Lung microvascular endothelial cell (primary cell): ENCODE measurements around the gene SHC2. TPM values are rescaled to one million over a fixed set of nuclear protein-coding genes. Genes with fewer than 3 reads are reported as not detected.
"Not testable (repeated sequence)": the region's sequence is repeated elsewhere in the genome, so short reads cannot be mapped to it uniquely, and the experiment has no call there.

Experiments
- DNase-seq, 2 donors: peaks; one replicate each; pipeline versions ENCODE4 v3.0.0 to v3.0.0-alpha.2; 2010; ENCODE audit warnings: low read depth in 2 of 2
- total RNA-seq: library from RNA; depleted of rRNA; stranded (reverse); fragments of >200 nt; gene quantifications from 2 replicates; pipeline ENCODE4 v1.2.1, GENCODE V29; 2014

The SHC2 gene
- total RNA-seq, 1 donor from 2014 or later: 28.4 TPM

DNA sequence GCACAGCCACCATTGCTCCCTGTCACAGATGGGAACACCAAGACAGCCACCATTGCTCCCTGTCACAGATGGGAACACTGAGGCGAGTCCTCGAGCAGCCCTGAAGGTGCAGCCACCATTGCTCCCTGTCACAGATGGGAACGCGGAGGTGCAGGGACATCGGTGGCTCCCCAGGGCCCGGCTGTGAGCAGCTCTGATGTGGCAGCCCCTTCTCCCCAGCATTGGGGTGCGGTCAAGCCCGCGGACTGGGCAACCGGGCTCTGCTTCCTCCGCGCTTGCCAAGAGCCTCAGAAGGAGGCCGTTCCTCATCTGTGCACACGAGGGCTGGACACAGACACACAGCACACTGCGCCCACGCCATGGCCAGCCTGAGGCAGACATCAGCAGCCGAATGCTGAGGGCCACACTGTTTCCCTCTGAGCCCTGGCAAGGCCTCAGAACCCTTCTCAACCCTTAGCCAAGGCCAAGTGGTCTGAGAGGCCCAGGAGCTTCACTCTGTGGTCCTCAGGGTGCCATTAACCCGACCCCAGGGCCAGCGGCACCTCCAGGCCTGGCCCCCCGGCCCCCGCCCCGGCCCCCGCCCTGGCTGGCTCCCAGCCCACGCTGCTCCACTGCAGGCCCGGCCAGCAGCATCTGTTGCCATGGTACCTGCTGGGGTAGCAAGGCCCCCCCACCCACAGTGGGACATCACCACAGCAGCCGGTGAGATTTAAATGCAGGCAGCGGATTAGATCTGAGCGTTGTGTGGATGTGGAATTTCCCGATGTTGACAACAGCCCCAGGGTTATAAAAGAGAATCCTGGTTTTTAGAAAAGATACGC, 70.2 kb downstream of the SHC2 start:
- no peak for DNase-seq

DNA sequence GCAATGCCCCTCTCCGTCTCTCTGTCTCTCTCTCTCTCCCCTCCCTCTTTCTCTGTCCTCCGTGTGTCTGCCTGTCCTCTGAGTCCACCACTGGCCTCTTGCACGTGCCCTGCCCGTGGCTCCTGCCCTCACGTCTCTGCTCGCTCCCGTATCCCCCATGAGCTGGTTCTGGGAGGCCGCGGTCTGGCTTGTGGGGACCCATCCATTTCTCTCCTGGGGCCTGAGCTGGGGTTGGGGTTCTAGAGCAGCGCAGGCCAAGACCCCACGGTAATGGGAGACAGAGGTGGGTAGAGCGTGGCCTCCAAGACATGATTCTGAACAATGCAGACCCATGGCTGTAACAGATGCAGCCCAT, 70.9 kb downstream of the SHC2 start:
- no peak for DNase-seq

- DNase-seq: no peak
Measured at GRCh38 chr19:389255-389934, 71.4 kb downstream of the SHC2 start.

- no peak for DNase-seq
Measured at GRCh38 chr19:388691-389090, 72.1 kb downstream of the SHC2 start.

DNA sequence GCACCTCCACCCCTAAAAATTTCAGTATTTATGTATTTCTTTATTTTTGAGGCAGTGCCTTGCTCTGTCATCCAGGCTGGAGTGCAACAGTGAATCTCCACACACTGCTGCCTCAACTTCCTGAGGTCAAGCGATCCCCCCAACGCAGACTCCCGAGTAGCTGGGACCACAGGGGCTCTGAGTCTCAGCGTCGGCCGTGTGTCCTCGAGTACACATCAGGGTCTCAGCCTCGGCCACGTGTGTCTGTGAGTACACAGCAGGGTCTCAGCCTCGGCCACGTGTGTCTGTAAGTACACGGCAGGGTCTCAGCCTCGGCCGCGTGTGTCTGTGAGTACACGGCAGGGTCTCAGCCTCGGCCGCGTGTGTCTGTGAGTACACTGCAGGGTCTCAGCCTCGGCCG, 73.1 kb downstream of the SHC2 start:
- no peak for DNase-seq

DNA sequence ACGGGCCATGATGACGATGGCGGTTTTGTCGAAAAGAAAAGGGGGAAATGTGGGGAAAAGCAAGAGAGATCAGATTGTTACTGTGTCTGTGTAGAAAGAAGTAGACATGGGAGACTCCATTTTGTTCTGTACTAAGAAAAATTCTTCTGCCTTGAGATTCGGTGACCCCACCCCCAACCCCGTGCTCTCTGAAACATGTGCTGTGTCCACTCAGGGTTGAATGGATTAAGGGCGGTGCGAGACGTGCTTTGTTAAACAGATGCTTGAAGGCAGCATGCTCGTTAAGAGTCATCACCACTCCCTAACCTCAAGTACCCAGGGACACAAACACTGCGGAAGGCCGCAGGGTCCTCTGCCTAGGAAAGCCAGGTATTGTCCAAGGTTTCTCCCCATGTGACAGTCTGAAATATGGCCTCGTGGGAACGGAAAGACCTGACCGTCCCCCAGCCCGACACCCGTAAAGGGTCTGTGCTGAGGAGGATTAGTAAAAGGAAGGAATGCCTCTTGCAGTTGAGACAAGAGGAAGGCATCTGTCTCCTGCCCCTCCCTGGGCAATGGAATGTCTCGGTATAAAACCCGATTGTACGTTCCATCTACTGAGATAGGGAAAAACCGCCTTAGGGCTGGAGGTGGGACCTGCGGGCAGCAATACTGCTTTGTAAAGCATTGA, 74.1 kb downstream of the SHC2 start:
- not testable (repeated sequence) for DNase-seq

GRCh38 chr19:386189-386588, 74.6 kb downstream of the SHC2 start:
- DNase-seq: not testable (repeated sequence)

DNA sequence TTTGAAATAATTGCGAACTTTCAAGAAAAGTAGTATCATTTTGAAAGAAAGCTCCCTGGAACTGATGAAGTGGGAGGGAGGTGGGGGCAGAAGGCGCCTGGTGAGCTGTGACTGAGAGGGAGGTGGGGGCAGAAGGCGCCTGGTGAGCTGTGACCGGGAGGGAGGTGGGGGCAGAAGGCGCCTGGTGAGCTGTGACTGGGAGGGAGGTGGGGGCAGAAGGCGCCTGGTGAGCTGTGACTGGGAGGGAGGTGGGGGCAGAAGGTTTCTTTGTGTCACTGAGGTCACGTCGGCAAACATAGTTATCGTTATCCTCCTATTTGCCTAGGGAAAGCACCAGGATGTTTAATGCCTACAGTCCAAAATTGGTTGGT, 76.0 kb downstream of the SHC2 start:
- no peak for DNase-seq

DNA sequence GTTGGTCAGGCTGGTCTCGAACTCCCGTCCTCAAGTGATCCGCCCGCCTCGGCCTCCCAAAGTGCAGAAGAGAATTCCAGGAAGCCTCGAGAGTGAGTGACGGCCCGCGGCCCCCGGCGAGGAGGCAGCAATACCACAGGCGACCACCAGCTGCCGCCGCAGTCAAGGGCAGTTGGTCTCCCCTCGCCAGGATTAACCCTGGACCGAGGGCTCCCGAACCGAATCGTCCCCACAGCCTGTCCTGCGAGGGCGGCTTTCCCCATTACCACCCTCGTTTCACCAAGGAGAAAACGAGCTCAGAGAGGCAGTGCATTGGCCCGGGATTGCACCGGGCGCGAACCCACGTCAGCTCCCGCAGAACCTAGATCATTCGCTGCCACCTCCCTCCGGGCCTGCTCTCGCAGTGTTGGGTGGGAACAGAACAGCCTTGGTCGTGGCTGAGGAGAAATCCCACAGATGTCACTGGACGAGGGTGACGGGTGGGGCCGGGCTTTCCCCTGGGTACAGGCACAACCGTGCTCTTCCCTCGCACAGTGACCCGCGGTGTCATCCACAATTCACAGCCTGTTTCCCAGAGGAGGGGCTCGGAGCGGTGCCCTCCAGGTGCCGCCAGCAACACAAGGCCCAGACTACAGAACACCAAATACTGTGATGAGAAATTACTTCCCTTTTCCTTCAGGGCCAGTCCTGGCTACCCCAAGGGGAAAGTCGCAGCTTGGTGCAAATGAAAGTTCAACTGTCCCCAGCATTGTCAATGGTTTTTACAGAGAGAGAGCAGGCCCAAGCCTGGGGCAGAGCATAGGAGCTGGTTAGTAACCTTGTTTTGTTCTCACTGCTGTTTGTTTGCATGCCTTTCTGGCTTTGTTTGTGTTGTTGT, 76.7 kb downstream of the SHC2 start:
- DNase-seq: peak; percentile 35 to 72

- no peak for DNase-seq
Measured at GRCh38 chr19:383040-383439, 77.8 kb downstream of the SHC2 start.

- DNase-seq: peak in 1 of 2 donors; percentile 48
Measured at GRCh38 chr19:382578-382977, 78.3 kb downstream of the SHC2 start.

GRCh38 chr19:381901-382300, 78.9 kb downstream of the SHC2 start:
- not testable (repeated sequence) for DNase-seq

DNA sequence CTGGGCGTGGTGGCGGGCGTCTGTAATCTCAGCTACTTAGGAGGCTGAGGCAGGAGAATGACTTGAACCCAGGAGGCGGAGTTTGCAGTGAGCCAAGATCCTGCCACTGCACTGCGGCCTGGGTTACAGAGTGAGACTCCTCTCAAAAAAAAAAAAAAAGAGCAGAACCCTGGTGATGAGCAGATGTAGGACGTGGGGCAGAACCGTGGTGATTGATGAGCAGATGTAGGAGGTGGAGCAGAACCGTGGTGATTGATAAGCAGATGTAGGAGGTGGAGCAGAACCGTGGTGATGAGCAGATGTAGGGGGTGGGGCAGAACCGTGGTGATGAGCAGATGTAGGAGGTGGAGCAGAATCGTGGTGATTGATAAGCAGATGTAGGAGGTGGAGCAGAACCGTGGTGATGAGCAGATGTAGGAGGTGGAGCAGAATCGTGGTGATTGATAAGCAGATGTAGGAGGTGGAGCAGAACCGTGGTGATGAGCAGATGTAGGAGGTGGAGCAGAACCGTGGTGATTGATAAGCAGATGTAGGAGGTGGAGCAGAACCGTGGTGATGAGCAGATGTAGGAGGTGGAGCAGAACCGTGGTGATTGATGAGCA, 80.1 kb downstream of the SHC2 start:
- DNase-seq: not testable (repeated sequence)

- no peak for DNase-seq
Measured at GRCh38 chr19:379796-380195, 81.0 kb downstream of the SHC2 start.

GRCh38 chr19:378706-379105, 82.1 kb downstream of the SHC2 start:
- DNase-seq: no peak

DNA sequence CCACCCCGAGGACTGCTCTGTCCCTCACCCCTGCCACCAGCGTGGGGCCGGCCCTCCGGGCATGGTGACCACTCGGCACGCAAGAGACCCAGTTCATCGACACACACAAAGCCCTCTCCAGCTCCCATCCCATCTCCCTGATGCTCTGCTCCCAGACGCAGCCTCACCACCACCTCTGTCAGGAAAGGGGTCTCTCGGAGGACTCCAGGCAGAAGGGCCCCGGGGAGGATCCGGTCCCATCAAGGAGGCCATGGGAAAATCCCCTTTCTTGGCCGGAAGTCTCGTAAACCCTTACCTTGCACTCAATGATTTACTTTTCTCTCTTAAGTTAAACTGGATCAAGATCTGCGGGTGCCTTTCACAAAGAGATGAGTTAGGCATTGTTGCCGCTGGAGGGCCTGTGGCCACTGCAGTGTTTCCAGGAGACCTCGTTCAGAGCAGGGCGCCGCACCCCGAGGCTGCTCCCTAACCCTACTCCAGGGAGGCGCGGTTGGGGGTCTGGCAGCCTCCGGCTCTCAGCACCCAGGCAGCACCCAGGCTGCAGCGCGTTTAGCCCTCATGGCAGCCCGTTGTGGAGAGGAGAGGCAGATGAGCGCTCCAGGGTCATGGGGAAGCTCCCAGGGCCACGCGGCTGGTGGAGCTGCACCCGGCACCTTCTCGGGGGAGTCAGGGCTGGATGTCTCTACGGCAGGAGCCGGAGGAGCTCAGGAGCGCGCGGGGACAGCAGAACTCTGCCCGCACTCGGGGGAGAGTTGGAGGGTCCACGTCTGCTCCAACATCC, 82.8 kb downstream of the SHC2 start:
- DNase-seq: no peak

GRCh38 chr19:376111-376470, 84.7 kb downstream of the SHC2 start:
- DNase-seq: no peak

DNA sequence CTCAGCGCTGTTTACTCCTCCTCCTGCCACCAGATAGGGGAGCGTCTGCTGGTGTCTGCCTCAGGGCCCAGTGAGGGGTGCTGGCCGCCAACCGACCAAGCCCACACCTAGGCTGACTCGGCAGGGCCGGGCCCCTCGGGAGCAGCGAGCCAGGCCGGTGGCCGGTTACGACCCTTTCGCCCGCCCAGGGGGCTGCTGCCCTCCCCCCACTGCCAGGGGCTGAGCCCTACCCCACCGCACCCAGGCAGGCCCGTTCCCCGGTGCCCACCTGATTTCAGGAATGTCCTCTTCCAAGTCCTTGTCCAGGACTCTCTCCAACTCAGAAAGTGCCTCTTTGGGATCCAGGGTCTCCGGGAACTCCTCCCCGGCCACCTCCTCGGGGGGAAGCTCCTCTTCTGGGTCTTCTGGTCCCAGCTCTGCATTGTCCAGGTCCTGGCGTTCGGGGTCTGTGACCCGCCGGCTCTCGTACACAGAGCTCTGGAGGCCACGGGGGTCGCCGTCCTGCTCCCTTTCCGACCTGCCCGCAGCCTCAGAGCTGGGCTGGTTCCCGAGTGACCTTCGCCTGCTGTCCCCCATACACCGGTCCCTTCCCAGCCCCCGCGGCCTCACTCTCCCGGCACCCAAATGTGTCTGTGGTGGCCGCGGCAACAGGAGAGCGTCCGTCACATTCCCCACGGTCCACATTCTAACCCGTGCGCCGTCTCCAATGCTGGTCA, 85.3 kb downstream of the SHC2 start:
- DNase-seq: no peak

GRCh38 chr19:374886-375235, 86.0 kb downstream of the SHC2 start:
- DNase-seq: no peak
